HG02759 (cell line): Measurements from ENCODE around the gene CD6.

ENCODE experiments used
- ATAC-seq: cut with Tn5 transposase; IDR thresholded peaks from one replicate; pipeline ENCODE4 v1.9.1; 2021; ENCODE audit warnings: mild to moderate bottlenecking, moderate library complexity; ENCODE audit not compliant: unreplicated experiment

CD6 gene

DNA sequence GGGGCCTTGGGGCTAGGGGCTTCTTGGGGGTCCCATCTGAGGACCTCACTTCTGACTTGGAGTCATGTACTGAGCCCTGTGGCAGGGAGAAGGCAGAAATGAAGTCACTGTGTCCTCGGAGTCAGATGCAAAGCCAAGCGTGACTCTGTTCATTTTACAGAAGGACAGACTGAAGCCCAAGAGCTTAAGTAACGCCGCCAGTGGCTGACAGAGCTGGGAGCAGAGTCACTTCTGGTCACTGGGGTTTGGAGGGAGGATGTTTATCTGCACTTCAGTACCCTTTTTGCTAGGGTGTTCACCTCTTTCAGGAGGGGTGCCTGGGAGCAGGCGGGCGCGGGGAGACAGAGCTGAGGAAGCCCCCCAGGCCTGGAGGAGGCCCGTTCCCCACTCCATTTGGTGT is 10.7 kb downstream of the CD6 start:
- no peak for ATAC-seq

DNA sequence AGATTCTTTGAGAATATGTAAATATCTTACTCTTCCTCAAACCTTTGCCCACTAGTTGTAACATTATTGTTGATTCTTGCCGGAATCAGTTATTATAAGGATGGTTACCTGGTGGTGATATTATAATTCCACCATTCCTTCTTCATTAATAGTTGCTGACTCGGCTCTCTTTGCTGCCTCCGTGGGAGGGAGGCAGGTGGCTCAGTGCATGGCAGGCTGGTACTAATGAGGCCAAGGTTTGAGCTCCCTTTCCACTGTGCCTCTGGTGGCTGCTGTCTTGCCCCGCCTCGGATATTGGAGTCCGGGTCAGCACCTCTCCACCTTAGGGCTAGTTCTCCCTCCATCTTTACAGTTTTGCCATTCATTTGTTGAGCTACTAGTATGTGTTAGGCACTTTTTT is 12.7 kb downstream of the CD6 start:
- ATAC-seq: no peak

DNA sequence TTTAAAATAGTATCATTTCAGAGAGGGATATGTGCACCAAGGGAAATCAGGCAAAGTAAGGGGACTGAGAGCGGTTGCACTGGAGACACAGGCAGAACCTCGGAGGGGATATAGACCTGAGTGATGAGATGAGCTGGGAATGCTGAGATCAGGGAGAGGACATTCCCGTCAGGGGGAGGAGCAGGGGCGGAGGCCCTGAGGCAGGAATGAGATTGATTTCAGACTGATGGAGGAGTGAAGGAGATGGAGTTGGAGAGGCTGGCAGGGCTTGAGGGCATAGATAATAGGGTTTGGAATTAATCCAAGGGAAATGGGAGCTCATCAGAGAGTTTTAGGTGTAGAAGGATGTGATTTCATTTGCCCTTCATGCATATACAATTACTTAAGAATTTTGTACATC is 13.2 kb downstream of the CD6 start:
- no peak for ATAC-seq

DNA sequence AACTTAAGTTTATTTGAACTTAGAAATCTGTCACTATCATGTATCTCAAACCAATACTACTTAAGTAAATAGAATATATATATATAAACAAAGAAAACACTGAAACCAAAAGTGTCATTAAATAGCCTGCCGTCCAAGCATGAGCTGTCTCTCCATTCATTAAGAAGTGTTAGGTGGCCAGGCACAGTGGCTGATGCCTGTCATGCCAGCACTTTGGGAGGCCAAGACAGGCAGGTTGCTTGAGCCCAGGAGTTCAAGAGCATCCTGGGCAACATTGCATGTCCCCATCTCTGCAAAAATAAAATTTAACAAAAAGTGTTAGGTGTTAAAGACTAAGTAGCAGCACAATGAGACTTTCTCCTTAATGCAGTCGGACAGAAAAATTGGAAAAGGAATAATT is 14.0 kb downstream of the CD6 start:
- no peak for ATAC-seq

DNA sequence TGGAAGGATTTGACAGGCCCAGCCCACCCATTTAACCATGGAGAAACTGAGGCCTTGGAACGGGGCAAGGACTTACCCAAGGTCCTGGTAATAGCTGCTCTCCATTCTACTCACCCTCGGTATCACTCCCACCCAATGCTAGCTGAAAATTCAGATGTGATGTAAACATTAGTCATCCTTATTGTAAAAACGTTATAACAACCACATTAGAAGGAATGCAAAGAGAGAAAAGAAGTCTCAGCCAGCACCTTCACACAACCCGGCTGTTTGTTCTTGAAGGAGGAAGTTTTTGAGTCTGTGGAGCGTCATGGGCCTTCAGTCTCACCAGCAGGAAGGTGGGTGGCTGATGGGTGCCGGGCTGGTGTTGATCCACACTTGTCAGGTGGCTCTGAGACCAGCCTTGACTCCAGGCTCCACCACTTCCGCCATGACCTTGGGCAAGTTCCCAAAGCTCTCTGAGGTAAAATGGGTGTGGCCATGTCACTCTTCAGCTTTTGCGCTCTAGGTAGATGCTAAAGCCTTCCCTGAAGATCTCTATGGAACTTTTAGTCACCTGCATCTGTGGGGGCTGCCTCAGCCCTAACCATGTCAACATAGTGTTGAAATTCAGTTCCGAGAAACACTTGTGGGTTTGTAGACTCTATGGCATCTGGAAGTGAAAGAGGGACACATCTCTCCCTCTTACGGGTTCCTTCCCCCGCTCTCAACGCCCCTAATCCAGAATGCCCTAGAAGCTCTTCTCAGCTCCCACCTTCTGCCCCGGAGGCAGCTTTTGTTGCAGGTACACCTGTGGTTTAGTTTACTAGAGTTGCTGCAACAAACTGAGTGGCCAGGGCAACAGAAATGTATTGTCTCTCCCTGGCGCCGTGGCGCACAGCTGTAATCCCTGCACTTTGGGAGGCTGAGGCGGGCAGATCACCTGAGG is 14.8 kb downstream of the CD6 start:
- ATAC-seq: no peak

DNA sequence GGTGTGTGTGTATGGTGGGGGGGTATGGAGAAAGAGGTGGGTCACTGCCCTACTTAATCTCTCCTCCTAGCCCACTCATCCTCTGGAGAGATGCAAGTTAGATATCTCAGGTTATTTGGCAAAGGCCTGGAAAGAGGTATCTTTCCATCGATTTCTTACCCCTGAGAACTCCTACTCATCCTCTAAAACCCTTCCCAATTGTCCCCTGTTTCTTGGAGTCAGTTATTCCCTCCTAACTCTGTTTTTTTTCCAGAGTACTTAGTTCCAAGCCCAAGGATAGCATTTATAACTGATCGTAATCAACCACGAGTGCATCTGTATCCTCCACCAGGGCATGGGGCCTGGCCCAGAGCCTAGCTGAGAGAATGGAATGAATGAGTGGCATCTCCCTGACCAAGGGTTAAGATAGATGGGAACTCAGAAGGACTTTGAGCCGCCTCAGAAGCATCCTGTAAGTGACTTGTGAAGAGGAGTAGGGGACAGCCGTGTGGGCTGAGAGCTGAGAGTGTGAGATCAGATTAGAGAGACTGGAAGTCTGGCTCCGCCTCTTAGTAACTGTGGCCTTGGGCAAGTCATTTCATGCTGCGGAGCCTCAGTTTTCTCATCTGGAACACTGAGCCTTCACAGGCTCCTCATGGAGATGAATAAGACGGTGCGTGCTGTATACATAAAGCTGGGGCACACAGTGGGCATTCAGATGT is 16.2 kb downstream of the CD6 start:
- no peak for ATAC-seq

DNA sequence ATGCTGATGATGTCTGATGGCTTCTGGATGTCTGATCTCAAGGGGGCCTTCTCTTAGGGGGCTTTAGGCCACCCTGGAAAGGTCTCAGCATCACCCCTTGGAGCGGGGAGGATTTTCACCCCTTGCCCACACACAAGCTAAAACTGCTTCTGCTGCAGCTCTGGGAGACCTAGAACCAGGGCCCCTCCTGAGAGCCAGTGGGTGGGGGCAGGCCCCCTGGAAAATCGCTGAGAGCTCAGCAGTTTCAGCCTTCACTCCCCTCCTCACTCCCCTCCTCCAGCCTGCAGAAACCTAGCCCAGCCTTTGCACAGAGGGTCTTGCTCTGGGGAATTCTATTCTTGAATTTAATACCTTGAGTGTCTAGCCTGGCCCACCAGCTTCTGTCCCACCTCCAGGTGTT is 17.2 kb downstream of the CD6 start:
- ATAC-seq: no peak

DNA sequence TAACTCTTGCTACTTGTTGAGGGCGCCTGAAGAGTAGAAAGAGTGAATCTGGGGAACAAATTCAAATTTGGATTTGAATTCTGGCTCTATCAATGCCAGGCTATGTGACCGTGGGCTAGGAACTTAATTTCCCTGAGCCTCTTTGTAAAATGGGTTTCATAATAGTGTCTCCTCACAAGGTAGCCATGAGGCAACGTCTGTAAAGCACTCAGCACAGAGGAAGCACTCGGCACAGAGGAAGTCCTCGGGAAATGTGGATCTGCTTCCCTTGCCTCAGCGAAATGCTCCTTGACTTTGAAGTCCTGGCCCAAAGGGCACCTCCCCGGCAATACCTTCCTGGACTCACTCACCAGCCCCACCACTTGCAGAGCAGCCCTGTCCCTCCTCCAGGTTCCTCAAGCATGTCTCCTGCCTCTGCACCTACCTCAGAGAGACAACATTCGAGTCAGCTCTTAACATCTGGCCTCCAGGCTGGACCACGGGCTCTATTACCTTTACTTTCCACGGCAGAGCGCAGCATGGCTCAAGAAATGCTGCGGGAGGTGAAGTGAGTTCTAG is 17.7 kb downstream of the CD6 start:
- no peak for ATAC-seq

DNA sequence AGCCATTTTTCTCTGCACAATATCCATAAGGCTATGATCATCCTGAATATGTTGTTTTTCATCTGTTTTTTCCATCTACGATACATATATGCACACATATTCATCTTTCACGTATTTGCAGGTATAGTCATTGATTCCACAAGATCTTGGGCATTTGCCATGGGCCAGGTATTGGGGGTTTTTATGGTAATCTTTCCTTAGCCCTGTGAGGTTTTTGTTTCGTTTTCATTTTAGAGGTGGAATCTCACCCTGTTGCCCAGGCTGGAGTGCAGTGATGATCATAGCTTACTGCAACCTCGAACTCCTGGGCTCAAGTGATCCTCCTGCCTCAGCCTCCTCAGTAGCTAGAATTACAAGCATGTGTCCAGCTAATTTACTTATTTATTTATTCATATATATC is 20.0 kb downstream of the CD6 start:
- no peak for ATAC-seq

DNA sequence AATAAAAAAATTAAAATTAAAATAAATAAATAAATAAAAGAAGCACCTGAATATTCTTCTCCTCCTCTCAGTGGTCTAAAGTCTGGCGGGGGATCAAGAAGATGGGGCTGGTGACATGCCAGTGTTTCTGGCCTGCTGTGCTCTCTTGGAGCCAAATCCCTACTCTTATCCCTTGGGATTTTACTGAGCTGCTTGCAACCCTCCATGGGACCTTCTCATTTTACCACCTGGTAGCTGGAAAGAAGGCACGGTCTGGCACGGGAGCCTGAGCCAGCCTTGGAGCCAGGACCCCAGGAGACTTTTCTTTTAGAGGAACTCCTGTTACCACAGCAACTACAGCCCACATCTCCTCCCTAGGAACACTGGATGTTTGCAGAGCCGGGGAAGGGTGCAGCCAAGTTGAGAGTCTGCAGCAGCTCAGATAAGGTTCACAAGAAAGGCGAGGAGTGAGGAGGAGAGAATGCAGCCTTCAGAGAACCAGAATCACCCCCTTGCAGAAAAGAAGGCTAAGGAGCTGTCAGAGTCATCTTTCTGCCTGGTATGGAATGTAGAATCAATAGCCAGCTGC is 21.4 kb downstream of the CD6 start:
- ATAC-seq: no peak

DNA sequence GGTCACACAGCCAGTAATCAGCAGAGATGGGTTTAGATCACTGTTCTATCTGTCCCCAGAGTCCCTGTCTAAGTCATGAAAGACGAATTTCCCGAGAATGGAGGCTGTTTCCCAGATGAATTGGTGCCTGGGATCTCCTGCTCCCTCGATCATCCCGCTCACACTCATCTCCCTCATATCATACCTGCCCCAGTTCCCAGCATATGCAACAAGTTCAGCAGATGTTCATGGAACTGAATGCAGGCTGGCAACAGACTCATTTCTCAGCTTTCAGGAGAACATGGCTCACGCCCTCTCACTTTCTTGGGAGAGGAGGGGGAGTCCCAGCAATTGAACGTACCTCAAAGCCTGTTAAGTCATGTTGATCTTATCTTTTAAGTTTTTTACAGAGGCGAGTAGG is 22.1 kb downstream of the CD6 start:
- no peak for ATAC-seq

DNA sequence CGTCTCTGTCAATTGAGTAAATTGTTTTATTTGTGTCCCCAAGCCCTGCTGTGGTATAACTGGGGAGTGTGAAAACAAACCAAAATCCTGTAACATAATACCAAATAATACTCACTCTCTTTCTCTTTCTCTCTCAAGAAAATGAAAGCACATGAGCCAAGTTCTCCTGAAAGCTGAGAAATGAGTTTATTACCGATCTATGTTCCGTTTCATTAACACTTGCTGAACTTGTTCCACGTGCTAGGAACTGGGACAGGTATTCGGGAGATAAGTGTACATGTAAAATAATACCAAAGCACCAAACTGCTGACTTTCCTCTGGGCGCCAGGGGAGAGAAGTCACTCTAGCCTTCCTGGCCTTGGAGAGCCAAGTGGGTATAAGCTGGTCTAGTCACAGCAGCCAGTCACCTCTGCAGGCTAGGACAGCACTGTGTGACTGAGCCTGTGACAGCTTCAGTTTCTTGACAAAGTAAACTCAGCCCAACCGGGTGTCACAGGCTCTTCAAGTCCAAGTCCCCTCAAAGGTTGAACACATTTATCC is 23.1 kb downstream of the CD6 start:
- no peak for ATAC-seq

DNA sequence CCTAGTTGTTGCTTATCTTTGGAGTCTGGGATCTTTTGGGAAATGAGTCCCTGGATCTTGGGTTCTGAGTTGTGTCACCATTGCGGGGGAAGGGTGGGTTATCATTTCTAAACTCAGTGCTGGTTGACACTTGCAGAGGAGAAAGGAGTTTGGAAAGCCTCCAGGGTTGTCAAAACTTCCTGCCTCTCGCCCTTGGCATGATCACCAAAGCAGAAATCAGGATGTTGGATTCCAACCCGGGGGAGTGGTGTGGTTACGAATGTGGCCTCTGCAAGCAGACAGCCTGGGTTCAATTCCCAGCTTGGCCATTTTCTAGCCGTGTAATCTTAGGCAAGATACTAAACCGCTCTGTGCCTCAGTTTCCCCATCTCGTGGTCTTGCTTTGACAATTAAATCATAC is 24.3 kb downstream of the CD6 start:
- no peak for ATAC-seq

DNA sequence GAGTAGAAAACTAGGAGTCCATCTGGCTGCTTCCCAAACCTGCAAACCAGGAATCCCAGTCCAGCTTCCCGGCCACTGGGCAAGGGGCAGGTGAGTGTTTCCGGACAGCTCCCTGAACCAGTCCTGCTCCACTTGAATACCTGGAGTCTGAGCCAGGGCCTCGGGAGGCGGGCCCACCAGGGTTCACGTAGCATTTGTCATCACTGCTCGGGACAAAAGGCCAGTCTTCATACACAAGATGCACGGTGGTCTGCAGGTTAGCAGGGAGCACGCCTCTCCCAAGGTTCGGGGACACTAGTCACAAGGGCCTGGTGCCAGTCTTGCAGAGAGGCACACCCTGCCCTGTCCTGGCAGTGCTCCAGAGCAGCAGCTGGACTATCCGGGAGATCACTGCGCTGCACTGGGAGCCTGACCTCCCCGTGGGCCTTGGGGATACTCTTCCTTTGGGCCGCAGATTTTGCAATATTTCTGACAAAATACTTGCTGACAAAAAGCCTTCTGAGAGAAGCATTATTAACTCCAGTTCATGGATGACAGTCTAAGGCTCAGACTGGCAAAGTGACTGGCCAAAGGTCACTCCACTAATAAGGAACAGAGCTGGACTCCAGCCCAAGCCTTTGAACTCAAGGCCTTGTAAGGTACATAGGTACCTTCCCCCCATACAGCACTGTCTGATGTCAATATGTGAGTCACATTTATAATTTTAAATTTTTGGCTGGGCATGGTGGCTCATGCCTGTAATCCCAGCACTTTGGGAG is 25.1 kb downstream of the CD6 start:
- no peak for ATAC-seq

DNA sequence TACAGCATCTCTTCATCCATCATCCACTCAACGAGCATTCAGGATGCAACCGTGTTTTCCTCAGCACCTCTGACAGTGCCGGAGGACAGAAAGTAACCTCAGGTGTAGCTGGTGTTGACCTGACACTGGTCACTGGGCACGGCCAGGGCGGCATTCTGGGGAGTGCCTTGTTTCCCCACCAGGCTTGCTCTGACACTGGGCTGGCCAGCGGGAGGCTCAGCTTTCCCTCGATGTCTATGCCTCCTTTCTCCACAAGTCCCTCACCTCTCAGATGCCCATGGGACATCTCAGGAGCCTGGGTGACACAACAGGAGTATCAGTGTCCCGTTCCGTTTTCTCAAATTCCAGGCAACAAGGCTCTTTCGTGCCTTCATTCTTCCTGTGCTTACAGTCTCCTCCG is 28.9 kb downstream of the CD6 start:
- ATAC-seq: no peak

DNA sequence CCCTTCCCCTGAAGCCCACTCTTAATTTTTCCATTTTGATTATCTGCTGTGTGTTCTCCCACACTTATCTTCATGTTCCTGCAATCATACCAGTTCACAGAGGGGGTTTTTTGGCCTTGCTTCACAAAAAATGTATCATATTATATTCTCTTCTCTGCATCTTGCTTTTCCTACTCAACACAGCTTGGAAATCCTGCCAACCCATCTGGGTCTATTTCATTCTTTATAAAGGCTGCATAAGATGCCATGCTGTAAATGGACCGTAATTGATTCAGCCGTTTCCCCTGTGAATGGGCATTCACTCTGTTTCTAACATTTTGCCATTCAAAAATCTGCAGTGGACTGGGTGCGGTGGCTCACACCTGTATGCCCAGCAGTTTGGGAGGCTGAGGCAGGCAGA is 30.5 kb downstream of the CD6 start:
- ATAC-seq: no peak

DNA sequence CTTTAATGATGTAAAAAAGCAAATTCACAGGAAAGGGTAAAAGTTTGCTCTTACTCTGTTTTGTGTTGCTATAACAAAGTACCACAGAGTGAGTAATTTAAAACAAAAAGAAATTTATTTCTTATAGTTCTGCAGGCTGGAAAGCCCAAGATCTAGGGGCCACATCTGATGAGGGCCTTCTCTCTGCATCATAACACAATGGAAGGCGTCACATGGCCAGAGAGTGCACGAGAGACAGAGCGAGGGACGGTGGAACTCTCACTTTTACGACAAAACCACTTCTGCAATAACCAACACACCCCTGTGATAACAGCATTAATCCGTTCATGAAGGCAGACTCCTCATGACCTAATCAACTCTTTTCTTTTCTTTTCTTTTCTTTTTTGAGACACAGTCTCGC is 31.1 kb downstream of the CD6 start:
- no peak for ATAC-seq

DNA sequence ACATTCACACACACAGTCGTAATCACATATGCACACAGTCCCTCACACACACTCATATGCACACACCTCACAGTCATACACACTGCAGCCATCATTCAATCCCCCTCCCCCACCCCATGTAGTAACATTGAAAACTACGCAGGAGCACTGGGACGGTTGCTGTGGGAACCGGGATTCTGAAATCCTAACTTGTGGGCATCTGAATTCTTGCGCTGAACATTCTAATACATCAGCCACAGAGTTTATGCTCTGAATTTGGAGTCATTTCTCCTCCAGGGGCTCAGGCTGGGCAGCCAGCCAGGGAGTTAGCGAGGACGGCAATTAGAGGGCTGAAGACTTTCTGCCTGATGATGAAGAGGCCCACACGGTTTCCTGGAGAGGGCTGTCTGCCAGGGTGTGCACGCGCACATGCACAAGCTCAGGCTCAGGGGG is 32.7 kb downstream of the CD6 start:
- no peak for ATAC-seq

DNA sequence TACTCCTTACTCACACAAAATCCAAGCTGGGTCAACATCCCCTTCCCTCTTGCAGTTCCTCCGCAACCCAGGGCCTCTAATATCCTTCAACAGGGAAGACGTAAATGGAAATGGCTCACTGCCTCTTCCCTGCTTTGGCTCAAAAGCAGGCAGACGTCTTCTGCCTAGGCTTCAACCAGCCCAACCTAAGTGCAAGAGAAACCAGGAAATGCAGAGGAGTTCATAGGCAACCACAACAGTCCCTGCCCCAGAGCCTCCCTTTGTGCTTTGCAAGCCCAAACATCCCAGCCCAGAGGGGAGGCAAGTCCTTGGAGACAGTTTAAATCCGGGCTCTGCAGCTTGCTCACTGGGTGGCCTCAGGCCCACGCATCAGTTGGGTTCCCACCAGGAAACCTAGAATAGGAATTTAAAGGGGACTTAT is 33.3 kb downstream of the CD6 start:
- no peak for ATAC-seq

DNA sequence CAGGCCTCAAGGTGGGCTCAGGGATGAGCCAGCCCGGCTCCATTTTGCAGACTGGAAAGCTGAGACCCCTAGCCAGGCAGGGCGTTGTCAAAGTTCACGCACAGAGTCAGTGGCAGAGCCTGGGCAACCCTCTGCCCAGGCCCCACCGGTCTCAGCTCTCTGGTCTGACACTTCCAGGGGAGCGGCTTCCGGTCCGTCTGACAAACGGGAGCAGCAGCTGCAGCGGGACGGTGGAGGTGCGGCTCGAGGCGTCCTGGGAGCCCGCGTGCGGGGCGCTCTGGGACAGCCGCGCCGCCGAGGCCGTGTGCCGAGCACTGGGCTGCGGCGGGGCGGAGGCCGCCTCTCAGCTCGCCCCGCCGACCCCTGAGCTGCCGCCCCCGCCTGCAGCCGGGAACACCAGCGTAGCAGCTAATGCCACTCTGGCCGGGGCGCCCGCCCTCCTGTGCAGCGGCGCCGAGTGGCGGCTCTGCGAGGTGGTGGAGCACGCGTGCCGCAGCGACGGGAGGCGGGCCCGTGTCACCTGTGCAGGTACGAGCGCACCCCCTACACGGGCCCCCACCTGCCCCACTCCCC is 36.0 kb downstream of the CD6 start:
- peak; percentile 53 for ATAC-seq
